ENCODE measurements around the gene ATM.

GRCh38 chr11:108402241-108402640 lies 179.4 kb downstream of the ATM start:
- no peak for TF ChIP-seq CTCF (IDR thresholded peaks at IDR 0.05; ENCODE audit: poor library complexity, severe bottlenecking)
- no peak for TF ChIP-seq RAD21 (conservative IDR thresholded peaks at IDR 0.05)
- no peak for TF ChIP-seq POLR2AphosphoS5 (IDR thresholded peaks at IDR 0.05)

Data from neural cell (in vitro differentiated cells).